ENCODE data around the gene ABCC4.
"Not testable (repeated sequence)": the region's sequence is repeated elsewhere in the genome, so short reads cannot be mapped to it uniquely, and the experiment has no call there.

ABCC4 gene

GRCh38 chr13:95193509-95194230, 107.6 kb downstream of the ABCC4 start:
- DNase-seq = no peak

- DNase-seq = no peak
These were observed 108.3 kb downstream of the ABCC4 start for GRCh38 chr13:95192998-95193397.

DNA sequence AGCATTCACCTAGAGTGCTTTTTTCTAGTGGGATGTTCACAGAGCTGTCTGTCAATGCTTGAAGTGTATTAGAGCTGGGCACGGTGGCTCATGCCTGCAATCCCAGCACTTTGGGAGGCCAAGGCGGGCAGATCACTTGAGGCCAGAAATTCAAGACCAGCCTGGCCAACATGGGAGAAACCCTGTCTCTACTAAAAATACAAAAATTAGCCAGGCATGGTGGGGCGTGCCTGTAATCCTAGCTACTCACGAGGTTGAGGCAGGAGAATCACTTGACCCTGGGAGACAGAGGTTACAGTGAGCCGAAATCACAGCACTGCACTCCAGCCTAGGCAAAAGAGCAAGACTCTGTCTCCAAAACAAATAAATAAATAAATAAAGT, 108.7 kb downstream of the ABCC4 start:
- DNase-seq = not testable (repeated sequence)

- peak; percentile 11 for DNase-seq
These were observed 109.3 kb downstream of the ABCC4 start for GRCh38 chr13:95191821-95192563.

GRCh38 chr13:95188128-95188527, 113.1 kb downstream of the ABCC4 start:
- DNase-seq = no peak

DNA sequence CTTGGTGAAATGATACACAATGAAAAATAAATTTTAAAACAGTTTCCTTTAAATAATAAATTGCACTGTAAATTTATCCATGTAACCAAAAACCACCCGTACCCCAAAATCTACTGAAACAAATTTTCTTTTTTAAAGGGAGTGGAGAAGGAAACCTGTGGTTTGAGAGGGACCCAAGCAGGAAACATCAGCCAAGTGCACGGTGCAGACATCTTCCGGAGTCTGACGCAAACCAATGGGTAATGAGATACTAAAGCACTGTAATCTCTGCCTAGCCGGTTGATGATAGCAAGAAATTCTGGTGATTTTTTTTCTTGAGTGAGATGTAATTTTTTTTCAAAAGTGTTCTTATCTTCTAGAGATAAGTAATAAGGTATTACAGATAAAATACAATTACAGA, 115.4 kb downstream of the ABCC4 start:
- DNase-seq = no peak

- no peak for DNase-seq
These were observed 115.9 kb downstream of the ABCC4 start for GRCh38 chr13:95185311-95185710.

- no peak for DNase-seq
These were observed 116.9 kb downstream of the ABCC4 start for GRCh38 chr13:95184317-95184716.

- DNase-seq = no peak
These were observed 118.5 kb downstream of the ABCC4 start for GRCh38 chr13:95182570-95183265.

- DNase-seq = no peak
These were observed 119.7 kb downstream of the ABCC4 start for GRCh38 chr13:95181586-95181985.

GRCh38 chr13:95180513-95181245, 120.6 kb downstream of the ABCC4 start:
- DNase-seq = no peak

GRCh38 chr13:95176611-95177259, 124.5 kb downstream of the ABCC4 start:
- no peak for DNase-seq

DNA sequence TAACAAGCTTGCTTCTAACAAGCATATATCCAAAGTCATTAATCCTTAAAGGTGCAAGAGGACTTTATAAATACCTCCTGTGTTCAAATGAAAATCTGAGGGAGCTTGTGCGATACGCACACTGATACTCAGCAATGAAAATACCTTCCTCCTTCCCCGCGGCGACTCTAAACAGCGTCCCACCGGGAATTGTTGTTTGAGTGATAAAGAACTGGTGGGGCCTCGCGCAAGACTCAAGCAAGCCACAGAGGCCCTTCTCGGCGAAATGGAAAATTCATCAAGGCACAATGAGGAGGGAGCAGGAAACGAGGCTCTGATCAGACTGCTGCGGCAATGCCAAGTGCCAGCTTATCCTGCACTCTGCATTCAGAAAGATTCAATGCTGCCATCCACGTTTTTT, 126.7 kb downstream of the ABCC4 start:
- DNase-seq = no peak

DNA sequence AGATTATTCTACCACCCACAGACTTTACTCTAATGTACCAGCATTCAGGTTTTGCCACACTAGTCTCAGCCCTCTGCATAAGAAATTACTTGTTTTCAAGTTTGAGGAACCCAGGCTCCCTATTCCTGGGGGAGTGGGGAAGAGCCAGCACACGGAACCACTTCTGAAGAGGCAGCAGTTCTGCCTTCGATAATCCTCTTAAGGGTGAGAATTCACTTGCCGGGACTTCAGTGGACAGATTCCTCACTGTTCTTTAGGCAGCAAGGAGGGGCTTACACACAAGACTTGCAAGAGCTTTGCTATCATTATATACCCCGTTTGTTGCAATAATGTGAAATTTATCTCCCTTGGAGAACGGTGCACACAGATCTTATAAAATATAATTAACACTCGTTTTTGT, 133.1 kb downstream of the ABCC4 start:
- DNase-seq = no peak

- not testable (repeated sequence) for DNase-seq
These were observed 134.2 kb downstream of the ABCC4 start for GRCh38 chr13:95167003-95167402.

DNA sequence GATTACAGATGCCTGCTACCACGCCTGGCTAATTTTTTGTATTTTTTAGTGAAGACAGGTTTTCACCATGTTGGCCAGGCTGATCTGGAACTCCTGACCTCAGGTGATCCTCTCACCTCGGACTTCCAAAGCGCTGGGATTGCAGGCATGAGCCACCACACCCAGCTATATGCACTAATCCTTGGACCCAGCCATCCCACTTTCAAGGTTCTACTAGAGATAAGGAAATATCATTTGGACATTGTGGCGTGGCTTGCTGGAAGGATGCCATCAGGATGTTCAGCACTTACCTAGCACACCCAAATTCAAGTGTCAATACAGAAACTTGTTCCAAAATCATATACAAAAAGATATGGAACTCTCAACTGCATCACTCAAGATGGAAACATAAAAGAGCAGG, 136.4 kb downstream of the ABCC4 start:
- DNase-seq = no peak

GRCh38 chr13:95160112-95160906, 140.9 kb downstream of the ABCC4 start:
- no peak for DNase-seq

- DNase-seq = no peak
These were observed 141.8 kb downstream of the ABCC4 start for GRCh38 chr13:95159458-95159857.

DNA sequence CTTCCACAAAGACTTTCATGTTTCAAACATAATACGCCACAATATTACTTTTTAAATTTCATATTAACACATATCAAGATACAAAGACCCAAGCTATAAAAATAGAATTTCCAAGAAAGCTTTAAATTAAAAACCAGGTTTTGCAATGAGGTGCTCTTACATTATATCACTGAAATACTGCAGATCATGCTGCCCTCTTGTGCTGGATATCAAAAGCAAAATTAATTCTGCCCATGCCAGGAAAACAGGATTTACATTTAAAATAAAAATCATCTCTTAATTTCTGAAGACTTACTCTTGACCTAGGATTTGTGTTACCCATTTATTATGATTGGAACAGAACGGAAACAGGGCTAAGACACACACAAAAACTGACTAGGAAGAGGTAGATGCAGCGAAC, 145.0 kb downstream of the ABCC4 start:
- no peak for DNase-seq

DNA sequence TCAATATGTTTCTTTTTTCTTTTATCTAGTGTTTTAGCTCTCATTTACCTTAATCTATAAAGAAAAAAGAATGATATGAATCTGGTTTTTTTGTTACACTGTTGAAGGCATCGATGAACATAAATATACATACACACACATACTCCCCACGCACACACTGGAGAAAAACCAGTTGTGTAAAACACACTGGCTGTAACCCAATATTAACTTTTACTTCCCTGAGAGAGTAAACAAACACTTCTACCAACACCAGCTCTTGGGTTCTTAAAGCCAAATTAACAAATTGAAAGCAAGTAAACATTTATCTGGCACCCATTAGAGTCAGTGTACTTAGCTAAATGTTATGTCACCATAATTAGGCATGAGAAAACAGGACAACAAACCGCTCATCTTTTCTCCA, 145.7 kb downstream of the ABCC4 start:
- no peak for DNase-seq

DNA sequence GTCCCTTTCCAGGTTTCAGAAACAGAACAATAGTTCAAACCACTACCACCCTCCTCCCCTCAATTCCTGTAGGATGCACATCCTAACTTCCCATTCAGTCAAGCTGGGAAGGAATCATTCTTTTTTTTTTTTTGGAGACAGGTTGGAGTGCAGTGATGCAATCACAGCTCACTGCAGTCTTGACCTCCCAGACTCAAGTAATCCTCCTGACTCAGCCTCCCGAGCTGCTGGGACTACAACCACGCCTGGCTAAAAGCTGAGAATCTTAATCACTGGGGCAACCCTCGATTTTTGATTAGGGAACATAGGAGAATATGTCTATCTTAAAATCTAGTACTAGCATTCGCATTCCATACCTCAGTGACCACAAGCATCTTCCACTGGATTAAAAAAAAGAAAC, 146.2 kb downstream of the ABCC4 start:
- DNase-seq = no peak

GRCh38 chr13:95154413-95154886, 146.8 kb downstream of the ABCC4 start:
- DNase-seq = no peak
